Measurements from ENCODE around the gene FKBP1A.

The FKBP1A gene

GRCh38 chr20:1390581-1391403, 2.1 kb downstream of the FKBP1A start:
- TF ChIP-seq CTCF (IDR thresholded peaks at IDR 0.05; ENCODE audit: low read depth, low read length) = no peak
- no peak for DNase-seq (ENCODE audit: extremely low read depth, low read depth)

GRCh38 chr20:1389703-1390580, 2.9 kb downstream of the FKBP1A start:
- TF ChIP-seq CTCF (IDR thresholded peaks at IDR 0.05; ENCODE audit: low read depth, low read length) = no peak
- DNase-seq (ENCODE audit: extremely low read depth, low read depth) = no peak

- no peak for TF ChIP-seq CTCF (IDR thresholded peaks at IDR 0.05; ENCODE audit: low read depth, low read length)
- DNase-seq (ENCODE audit: extremely low read depth, low read depth) = no peak
Observed at GRCh38 chr20:1388741-1389483, 3.9 kb downstream of the FKBP1A start.

- no peak for TF ChIP-seq CTCF (IDR thresholded peaks at IDR 0.05; ENCODE audit: low read depth, low read length)
- no peak for DNase-seq (ENCODE audit: extremely low read depth, low read depth)
Observed at GRCh38 chr20:1388253-1388652, 4.6 kb downstream of the FKBP1A start.

GRCh38 chr20:1386323-1386722, 6.5 kb downstream of the FKBP1A start:
- TF ChIP-seq CTCF (IDR thresholded peaks at IDR 0.05; ENCODE audit: low read depth, low read length) = no peak
- no peak for DNase-seq (ENCODE audit: extremely low read depth, low read depth)

- TF ChIP-seq CTCF (IDR thresholded peaks at IDR 0.05; ENCODE audit: low read depth, low read length) = no peak
- no peak for DNase-seq (ENCODE audit: extremely low read depth, low read depth)
Observed at GRCh38 chr20:1383623-1384404, 9.0 kb downstream of the FKBP1A start.

Measured in AG09319 (cell line).